CD4-positive, alpha-beta T cell (primary cell): ENCODE data around the gene CYP26B1. TPM values are rescaled to one million over a fixed set of nuclear protein-coding genes. Genes with fewer than 3 reads are reported as not detected.

ENCODE experiments used
- ATAC-seq: fragments of 200-7000 bp; cut with Tn5 transposase; one replicate; pipeline ENCODE4 v1.10.0; 2022; ENCODE audit warnings: mild to moderate bottlenecking; ENCODE audit not compliant: poor library complexity
- CTCF ChIA-PET: fragments of 350-600 bp; sonication (Branson Sonifier 250); formaldehyde crosslinking; loops from one replicate; lab custom pipeline; 2021; ENCODE audit warnings: antibody characterized with exemption, inconsistent platforms; lab: Charles Lee
- POLR2A ChIA-PET: fragments of 350-600 bp; sonication (Branson Sonifier 250); formaldehyde crosslinking; loops from one replicate; lab custom pipeline; 2021; ENCODE audit warnings: antibody characterized with exemption, inconsistent platforms; lab: Charles Lee
- DNase-seq, 14 experiments: peaks; one replicate each; pipeline ENCODE4 v3.0.0-alpha.2; 2013 to 2020; ENCODE audit warnings: mixed read lengths in 2 of 14
- H3K27ac ChIP-seq, 2 donors: one replicate each; pipeline versions ENCODE4 v1.5.1 to v1.7.0; 2013; ENCODE audit warnings: low read length in 2 of 2, low read depth in 1 of 2, mild to moderate bottlenecking in 1 of 2
- H3K27me3 ChIP-seq, 2 experiments: 1 replicate in 1 of 2; 2 replicates in 1 of 2; pipeline versions ENCODE4 v1.6.1 to v1.7.0; 2013; ENCODE audit warnings: low read length in 2 of 2, control low read depth in 1 of 2, mild to moderate bottlenecking in 1 of 2, moderate library complexity in 1 of 2; ENCODE audit not compliant: insufficient read depth in 2 of 2, control insufficient read depth in 1 of 2
- H3K36me3 ChIP-seq: one replicate; pipeline ENCODE4 v1.6.1; 2013; ENCODE audit warnings: low read length, control low read depth; ENCODE audit not compliant: insufficient read depth
- H3K4me1 ChIP-seq: one replicate; pipeline ENCODE4 v1.6.1; 2013; ENCODE audit warnings: low read length, control low read depth; ENCODE audit not compliant: insufficient read depth
- H3K4me3 ChIP-seq: one replicate; pipeline ENCODE4 v1.5.1; 2013; ENCODE audit warnings: mild to moderate bottlenecking, low read length, moderate library complexity
- H3K9me3 ChIP-seq, 2 experiments: 1 replicate in 1 of 2; 2 replicates in 1 of 2; pipeline versions ENCODE4 v1.6.1 to v1.7.0; 2013; ENCODE audit warnings: low read length in 2 of 2, mild to moderate bottlenecking in 2 of 2, control low read depth in 1 of 2, moderate library complexity in 1 of 2; ENCODE audit not compliant: control insufficient read depth in 1 of 2, insufficient read depth in 1 of 2
- H3K27ac Mint-ChIP-seq: one replicate; pipeline ENCODE4 v1.8.0; 2020; ENCODE audit warnings: mixed read lengths
- H3K27me3 Mint-ChIP-seq: one replicate; pipeline ENCODE4 v1.8.0; 2021; ENCODE audit warnings: mixed read lengths
- H3K36me3 Mint-ChIP-seq: one replicate; pipeline ENCODE4 v1.8.0; 2021; ENCODE audit warnings: low read depth, mixed read lengths
- H3K4me1 Mint-ChIP-seq: one replicate; pipeline ENCODE4 v1.8.0; 2021; ENCODE audit warnings: low read depth, mixed read lengths
- H3K4me3 Mint-ChIP-seq: one replicate; pipeline ENCODE4 v1.8.0; 2020; ENCODE audit warnings: mild to moderate bottlenecking, mixed read lengths
- H3K9me3 Mint-ChIP-seq: one replicate; pipeline ENCODE4 v1.8.0; 2020; ENCODE audit warnings: mixed read lengths
- intact Hi-C, 2 experiments: fragments of 100-400 bp; cut with DNase I in 1 of 2; cut with micrococcal nuclease in 1 of 2; formaldehyde crosslinking; loops; one replicate each; pipeline versions ENCODE4 v1.15.1 to v1.9.0; 2023 to 2025; cut with DNase I, micrococcal nuclease
- total RNA-seq, 174 experiments: library from RNA in 2 of 174; stranded (reverse) in 2 of 174; gene quantifications; one replicate each; pipeline ENCODE4 v1.2.3 and lab custom pipeline; 2021 to 2026
- TF ChIP-seq, protein P1 (sequence below): fragments of 200-600 bp; IDR thresholded peaks from one replicate; pipeline ENCODE4 v1.8.0; 2022; ENCODE audit warnings: antibody characterized with exemption, mild to moderate bottlenecking

The CYP26B1 gene
- total RNA-seq, 2 experiments from 2014 or later: 0.05 TPM; not detected in 1

DNA sequence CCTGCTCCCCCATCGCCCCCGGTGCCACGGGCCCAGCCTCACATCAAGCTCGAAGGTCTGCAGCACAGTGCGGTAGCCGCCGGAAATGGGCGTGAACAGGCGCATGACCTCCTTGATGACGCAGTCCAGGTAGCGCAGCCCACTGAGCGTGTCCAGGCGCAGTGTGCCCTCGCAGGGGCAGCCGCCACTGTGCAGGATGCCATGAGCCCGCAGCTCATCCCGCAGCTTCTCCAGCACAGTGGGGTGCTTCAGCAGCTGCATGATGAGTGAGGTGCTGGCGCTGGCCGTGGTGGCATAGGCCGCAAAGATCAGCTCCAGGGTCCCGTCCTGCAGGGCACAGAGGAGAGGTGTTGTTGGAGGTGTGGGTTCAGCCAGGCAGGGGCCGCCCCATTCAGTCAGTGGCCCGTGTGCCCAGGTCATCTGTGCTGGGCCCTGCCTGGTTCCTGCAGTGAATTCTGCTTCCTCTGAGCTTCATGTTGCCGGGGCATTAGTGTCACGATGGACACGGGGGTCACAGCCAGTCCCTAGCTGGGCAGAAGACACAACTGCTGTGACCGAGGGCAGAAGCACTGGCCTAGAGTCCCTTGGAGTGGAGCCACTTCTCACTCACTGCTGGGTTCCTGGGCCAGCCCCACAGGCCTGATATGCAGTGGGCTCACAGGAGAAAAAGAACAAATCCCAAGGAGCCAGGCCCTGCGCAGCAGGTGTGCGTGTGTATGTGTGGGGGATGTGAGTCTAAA lies 14.5 kb downstream of the CYP26B1 start:
- no peaks in the 10 kb centered on the region for H3K36me3 Mint-ChIP-seq
- H3K4me3 Mint-ChIP-seq: no peak overlapping the region
- ChIA-PET CTCF (no interaction called here), POLR2A (no interaction called here)
- H3K27ac Mint-ChIP-seq: no peak overlapping the region
- Histone ChIP-seq H3K27ac (no peak overlapping the region), H3K4me3 (no peak overlapping the region), H3K4me1 (peaks cover 5% of the 10 kb centered on the region), H3K36me3 (no peaks in the 10 kb centered on the region), H3K27me3 (no peaks in the 10 kb centered on the region), H3K9me3 (peaks cover 0 to 12% of the 10 kb centered on the region in 2 experiments)
- H3K27me3 Mint-ChIP-seq: peaks cover 19% of the 10 kb centered on the region
- intact Hi-C loops: no loop called here
- no peaks in the 10 kb centered on the region for H3K9me3 Mint-ChIP-seq
- H3K4me1 Mint-ChIP-seq: peaks cover 4% of the 10 kb centered on the region
- TF ChIP-seq, protein P1, sequence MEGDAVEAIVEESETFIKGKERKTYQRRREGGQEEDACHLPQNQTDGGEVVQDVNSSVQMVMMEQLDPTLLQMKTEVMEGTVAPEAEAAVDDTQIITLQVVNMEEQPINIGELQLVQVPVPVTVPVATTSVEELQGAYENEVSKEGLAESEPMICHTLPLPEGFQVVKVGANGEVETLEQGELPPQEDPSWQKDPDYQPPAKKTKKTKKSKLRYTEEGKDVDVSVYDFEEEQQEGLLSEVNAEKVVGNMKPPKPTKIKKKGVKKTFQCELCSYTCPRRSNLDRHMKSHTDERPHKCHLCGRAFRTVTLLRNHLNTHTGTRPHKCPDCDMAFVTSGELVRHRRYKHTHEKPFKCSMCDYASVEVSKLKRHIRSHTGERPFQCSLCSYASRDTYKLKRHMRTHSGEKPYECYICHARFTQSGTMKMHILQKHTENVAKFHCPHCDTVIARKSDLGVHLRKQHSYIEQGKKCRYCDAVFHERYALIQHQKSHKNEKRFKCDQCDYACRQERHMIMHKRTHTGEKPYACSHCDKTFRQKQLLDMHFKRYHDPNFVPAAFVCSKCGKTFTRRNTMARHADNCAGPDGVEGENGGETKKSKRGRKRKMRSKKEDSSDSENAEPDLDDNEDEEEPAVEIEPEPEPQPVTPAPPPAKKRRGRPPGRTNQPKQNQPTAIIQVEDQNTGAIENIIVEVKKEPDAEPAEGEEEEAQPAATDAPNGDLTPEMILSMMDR: no peak
- no peak for ATAC-seq
- DNase-seq: peak in 1 of 14 experiments; percentile 5

DNA sequence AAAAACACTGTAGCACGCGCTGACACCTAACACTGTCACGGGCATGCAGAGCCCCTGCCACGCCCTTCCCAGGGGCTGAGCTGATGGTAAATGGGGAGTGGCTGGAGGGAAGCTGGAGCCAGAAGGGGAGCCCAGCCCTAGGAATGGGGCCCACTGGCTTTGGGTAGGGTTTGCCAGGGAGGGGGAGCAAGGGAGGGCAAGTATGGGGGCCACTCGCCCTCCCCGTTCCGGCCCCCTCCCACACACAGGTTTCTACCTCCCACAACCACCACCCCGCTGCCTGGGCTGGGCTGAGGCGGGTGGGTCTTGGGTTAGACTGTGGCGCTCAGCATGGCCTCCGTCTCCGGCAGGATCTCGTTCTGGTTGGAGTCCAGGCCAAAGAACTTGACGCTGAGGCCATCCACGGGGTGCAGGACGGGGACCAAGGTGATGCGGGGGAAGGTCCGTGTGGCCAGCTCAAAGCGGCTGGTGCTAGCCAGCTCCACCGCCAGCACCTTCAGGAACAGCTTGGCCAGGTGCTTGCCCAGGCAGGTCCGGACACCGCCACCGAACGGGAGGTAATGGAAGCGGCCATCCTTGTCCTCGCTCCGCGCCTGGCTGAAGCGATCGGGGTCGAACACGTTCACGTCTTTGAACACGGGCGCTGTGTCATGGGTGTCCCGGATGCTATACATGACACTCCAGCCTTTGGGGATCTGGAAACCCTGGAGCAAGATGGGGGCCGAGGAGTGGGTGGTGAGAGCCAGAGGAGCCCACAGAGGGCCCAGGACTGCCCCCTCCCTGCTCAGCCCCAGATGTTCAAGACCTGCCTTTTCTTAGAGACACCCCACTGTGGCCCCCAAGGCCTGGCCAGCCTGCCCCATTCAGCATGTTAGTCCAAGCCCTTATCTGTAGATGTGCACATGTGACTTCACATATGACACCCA lies 15.5 kb downstream of the CYP26B1 start:
- peaks cover 15% of the 10 kb centered on the region for H3K27me3 Mint-ChIP-seq
- H3K36me3 Mint-ChIP-seq: no peaks in the 10 kb centered on the region
- no peaks in the 10 kb centered on the region for H3K27me3 ChIP-seq
- H3K9me3 ChIP-seq: peaks cover 0 to 17% of the 10 kb centered on the region in 2 experiments
- peaks cover under 1% of the 10 kb centered on the region for H3K4me1 Mint-ChIP-seq
- no peaks in the 10 kb centered on the region for H3K36me3 ChIP-seq
- POLR2A ChIA-PET: no interaction called here
- CTCF ChIA-PET: no interaction called here
- H3K27ac Mint-ChIP-seq: no peak overlapping the region
- H3K9me3 Mint-ChIP-seq: no peaks in the 10 kb centered on the region
- H3K4me3 Mint-ChIP-seq: no peak overlapping the region
- no peak for ATAC-seq
- TF ChIP-seq, protein P1: no peak
- peak in 1 of 14 experiments; percentile 20 for DNase-seq
- H3K4me1 ChIP-seq: no peaks in the 10 kb centered on the region
- H3K27ac ChIP-seq: no peak overlapping the region
- no peak overlapping the region for H3K4me3 ChIP-seq
- intact Hi-C loops: no loop called here

DNA sequence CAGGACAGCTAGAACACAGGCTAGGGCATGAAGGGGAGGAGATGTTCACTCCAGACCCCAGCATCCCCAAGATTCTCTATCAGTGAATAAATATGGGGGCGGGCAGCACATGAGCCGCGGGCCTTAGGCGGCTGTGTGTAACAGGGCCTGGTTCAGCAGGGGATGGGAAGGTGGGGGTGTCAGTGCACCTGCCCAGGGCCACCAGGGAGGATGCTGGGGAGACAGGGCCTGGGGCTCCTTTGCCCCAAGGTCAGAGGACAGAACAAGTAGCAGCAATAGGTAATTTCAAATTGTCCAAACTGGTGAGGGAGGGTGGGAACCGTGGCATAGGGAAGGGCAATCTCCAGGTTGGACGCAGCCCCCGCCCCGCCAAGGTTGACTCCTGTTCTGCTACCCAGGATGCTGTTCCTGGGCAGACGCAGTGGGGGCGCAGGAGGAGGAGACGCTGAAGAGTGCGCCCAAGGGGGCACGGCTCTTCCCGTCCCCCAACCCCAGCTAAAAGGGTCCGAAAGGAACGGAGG lies 16.2 kb downstream of the CYP26B1 start:
- ATAC-seq: no peak
- H3K27ac ChIP-seq: no peak overlapping the region
- no peak overlapping the region for H3K4me3 ChIP-seq
- H3K4me1 ChIP-seq: no peaks in the 10 kb centered on the region
- Mint-ChIP-seq H3K9me3 (no peaks in the 10 kb centered on the region), H3K27me3 (peaks cover 15% of the 10 kb centered on the region), H3K4me1 (no peaks in the 10 kb centered on the region), H3K27ac (no peak overlapping the region), H3K4me3 (no peak overlapping the region), H3K36me3 (no peaks in the 10 kb centered on the region)
- POLR2A ChIA-PET: no interaction called here
- no peaks in the 10 kb centered on the region for H3K27me3 ChIP-seq
- peak in 1 of 14 experiments; percentile 30 for DNase-seq
- no peaks in the 10 kb centered on the region for H3K36me3 ChIP-seq
- CTCF ChIA-PET: no interaction called here
- intact Hi-C loops: no loop called here
- peaks cover 0 to 22% of the 10 kb centered on the region in 2 experiments for H3K9me3 ChIP-seq
- TF ChIP-seq, protein P1: no peak
